GM21390 (cell line): ENCODE results near the gene IPO11.

Source experiments
- ATAC-seq: cut with Tn5 transposase; IDR thresholded peaks from one replicate; pipeline ENCODE4 v1.9.1; 2021; ENCODE audit not compliant: unreplicated experiment

Gene IPO11

DNA sequence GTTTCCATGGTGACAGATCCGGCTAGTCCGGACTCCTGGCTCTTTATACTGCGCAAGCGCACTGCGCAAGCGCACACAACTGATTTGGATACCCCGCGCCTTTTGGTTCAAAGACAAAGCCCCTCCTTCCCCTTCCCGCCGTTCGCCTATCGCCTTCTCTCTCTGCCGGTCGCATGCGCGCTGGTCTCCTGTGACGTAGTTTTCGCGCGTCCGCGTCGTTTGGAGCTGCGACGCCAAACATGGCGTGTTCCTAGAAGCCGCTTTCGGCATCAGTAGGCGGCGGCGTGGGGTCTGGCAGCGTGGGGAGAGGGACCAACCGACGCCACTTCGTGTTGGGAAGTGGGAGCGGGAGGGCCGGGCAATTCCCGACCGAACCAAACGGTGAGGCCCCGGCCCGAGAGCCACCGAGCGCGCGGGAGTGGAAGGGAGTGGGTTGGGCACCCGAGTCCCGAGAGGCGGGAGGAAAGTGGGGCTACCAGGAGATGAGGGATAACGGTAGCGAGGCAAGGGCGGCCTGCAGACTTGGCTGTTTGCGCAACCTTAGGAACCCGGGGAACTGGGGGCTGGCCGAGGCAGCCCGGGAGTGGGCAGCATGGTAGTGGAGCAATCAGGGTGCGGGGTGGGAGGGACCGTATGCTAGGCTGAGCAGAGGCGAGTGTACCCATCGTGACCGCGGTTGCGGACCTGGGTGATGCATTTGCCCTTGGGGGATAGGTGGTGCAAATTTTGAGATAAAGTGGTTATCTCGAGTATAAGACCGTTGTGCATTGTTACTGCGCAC is at the start of gene IPO11:
Gene IPO11, plus strand, starts transcription at position 215 of the 781 bp plus-strand sequence. CDS start 24,517 bp downstream, outside the sequence.
- peak; percentile 93 for ATAC-seq

DNA sequence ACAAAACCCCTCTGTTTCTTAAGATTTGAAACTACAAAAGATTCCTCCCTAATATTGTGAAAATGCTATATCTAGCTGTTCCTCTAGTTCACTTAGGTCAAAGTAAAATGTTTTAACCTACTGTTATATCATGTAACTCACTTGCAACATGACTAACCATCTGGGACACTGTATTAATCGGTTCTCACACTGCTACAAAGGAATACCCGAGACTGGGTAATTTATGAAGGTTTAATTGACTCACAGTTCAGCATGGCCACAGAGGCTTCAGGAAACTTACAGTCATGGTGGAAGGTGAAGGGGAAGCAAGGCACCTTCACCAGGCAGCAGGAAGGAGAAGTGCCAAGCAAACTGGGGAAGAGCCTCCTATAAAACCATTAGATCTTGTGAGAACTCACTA is 43.5 kb upstream of the IPO11 start:
- ATAC-seq: no peak

DNA sequence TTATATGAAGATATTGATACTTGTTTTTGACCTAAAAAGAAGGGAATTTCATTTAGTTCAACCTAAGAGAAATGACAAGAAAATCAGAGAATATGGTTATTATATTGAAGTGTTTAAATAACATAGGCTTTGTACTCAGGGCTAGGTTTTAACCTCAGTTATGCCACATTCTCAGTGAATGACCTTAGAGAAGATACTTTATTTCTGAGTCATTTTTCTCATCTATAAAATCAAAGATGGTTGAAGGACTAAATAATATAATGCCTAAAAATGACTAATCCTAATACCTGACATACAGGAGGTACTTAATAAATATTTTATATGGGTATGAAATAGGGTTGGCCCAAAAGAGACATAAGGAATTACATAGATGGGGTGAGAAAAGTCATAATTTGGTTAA is 41.2 kb upstream of the IPO11 start:
- ATAC-seq: no peak

- no peak for ATAC-seq
These were observed 40.0 kb upstream of the IPO11 start for GRCh38 chr5:62372600-62372999.

DNA sequence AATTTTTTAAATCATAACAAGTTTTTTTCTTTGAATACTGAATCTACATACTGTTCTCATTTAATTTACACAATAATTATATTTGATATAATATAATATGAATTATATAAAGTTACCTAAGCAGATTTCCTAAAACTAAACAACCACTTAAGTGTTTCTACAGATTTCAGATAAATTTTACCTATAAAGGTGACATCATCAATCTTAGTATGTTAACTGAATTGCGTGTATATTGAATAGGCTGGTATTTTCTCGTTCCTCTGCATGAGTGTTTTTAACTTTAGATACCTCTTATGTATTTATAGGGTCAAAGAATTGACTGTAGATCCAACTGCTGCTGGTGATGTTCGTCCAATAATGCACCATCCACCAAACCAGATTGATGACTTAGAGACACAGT is 39.2 kb upstream of the IPO11 start:
- ATAC-seq: no peak

DNA sequence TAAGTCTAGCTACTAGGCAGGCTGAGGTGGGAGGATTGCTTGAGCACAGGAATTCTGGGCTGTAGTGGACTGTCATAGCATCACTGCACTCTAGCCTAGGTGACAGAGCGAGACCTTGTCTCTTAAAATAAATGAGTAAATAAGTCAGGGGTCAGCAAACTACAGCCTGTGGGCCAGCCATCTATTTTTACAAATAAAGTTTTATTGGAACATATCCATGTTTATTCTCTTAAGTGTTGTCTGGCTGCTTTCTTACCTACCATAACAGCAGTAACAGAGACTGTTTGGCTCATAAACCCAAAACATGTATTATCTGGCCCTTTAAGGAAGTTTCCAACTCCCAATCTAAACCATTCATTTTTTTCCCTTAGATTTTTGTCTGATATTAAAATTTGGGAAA is 38.5 kb upstream of the IPO11 start:
- no peak for ATAC-seq

- ATAC-seq: no peak
These were observed 36.9 kb upstream of the IPO11 start for GRCh38 chr5:62375627-62376026.

DNA sequence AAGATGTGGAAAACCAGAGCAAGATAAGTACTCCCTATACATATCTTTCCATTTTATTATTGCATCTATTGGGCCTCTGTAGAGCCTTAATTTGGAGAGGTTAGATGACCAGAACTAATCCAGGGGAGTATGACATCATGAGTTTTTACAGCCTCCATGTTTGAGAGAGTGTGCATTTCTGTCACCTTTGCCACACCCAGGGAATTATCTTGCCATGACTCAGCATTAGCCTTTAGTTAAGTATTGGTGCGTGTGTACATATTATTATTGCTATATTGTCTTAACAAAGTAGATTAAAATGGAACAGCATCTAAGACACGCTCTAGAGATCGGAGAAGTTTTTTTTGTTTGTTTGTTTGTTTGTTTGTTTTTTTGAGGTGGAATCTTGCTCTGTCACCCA is 36.5 kb upstream of the IPO11 start:
- no peak for ATAC-seq

- no peak for ATAC-seq
These were observed 27.4 kb upstream of the IPO11 start for GRCh38 chr5:62385131-62385530.

DNA sequence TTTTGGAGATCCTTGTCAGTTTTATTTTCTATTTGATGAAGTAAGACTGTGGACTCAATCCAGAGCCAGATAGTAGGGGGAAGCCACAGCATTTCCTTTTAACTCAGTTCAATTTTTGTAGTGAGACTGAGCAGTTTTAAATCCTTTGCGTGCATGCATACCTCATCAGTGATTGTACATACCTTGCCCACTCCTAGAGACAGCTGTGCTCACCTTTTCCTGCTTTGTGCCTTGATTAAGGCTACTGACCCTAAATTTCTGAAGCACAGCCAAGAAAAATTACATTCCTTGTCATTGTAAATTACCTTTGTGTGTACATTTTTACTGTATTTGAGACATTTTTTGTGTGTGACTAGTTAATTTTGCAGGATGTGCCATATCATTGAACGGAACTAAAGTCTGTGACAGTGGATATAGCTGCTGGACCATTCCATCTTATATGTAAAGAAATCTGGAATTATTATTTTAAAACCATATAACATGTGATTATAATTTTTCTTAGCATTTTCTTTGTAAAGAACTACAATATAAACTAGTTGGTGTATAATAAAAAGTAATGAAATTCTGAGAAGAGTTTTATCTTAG is 26.7 kb upstream of the IPO11 start:
- no peak for ATAC-seq

GRCh38 chr5:62386824-62387223 is 25.7 kb upstream of the IPO11 start:
- no peak for ATAC-seq

DNA sequence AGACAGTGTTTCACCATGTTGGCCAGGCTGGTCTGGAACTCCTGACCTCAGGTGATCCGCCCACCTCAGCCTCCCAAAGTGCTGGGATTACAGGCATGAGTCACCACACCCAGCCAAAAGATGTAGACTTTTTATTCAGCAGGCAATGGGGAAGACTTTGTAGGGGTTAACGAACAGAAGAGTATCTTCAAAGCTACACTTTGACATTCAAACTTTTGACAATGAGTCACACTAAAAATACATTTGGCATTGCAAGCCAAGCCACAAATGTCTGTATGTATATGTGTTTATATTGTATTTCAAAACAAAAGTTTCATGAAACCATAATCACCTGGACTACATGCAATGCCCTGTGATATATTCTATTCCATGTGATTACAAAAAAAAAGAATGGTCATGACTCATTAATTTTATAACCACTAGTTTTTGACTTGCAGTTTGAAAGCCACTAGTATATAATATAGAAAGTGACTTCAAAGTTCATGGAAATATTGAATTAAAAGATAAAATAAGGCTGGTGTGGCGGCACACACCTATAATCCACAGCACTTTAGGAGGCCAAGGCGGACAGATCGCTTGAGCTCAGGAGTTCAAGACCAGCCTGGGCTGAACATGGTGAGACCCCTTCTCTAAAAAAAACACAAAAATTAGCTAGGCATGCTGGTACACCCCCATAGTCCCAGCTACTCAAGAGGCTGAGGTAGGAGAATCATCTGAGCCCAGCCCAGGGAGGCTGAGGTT is 17.2 kb upstream of the IPO11 start:
- ATAC-seq: no peak

- peak; percentile 96 for ATAC-seq
These were observed 8.9 kb upstream of the IPO11 start, which contains the start of gene DIMT1 for GRCh38 chr5:62403411-62404250. Gene DIMT1, minus strand, starts transcription at chr5:62403905. Its CDS starts 133 bp downstream, at chr5:62403772.

GRCh38 chr5:62413711-62414110 is 1.1 kb downstream of the IPO11 start:
- no peak for ATAC-seq

GRCh38 chr5:62418462-62419076 is 6.0 kb downstream of the IPO11 start:
- ATAC-seq: no peak

DNA sequence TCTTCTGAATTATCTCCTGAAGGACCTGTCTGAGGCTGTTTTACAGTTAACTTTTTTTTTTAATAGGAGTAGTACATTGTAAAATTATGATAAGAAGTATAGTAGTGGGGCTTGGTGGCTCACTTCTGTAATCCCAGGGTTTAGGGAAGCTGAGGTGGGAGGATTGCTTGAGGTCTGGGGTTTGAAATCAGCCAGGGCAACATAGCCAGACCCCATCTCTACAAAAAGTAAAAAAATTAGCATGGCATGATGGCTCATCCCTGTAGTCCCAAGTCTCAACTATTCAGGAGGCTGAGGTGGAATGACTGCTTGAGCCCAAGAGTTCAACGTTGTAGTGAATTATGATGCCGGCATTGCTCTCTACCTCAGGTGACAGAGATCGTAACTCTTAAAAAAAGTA is 7.0 kb downstream of the IPO11 start:
- ATAC-seq: no peak

GRCh38 chr5:62421414-62421813 is 8.9 kb downstream of the IPO11 start:
- no peak for ATAC-seq

GRCh38 chr5:62424763-62425162 is 12.2 kb downstream of the IPO11 start:
- no peak for ATAC-seq

DNA sequence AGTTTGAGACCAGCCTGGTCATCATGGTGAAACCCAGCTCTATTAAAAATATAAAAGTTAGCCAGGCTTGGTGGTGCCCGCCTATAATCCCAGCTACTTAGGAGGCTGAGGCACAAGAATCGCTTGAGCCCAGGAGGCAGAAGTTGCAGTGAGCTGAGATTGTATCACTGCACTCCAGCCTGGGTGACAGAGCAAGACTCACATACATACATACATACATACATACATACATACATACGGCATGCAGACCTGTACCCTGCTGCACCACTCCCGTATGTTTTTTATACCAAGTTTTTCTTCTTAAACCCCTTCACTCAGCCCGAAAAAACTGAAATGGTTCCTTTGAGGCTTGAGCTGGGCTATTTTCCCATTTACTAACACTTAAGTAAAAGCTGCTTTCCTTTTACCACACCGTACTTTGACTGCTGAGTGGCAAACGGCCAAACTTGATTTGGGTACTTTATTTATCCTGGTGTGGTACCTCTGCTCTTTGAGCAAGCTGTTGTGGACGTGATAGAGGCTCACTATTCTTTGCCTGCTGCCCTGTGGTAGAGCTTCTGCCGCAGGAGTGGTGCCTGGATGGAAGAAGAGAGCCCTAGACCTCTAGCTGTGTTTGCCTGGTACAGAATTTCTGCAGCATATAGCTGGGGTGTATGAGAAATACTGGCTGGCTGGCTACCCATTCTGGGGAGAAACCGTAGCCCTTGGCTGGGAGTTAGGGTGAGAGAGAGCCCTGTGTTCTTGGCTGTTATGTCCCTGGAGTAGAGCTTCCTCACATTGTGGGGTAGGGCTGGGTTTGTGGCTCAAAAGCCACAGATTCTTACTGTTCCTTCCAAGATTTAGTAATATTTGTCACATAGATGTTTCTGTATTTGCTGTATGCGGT is 19.4 kb downstream of the IPO11 start:
- ATAC-seq: no peak

DNA sequence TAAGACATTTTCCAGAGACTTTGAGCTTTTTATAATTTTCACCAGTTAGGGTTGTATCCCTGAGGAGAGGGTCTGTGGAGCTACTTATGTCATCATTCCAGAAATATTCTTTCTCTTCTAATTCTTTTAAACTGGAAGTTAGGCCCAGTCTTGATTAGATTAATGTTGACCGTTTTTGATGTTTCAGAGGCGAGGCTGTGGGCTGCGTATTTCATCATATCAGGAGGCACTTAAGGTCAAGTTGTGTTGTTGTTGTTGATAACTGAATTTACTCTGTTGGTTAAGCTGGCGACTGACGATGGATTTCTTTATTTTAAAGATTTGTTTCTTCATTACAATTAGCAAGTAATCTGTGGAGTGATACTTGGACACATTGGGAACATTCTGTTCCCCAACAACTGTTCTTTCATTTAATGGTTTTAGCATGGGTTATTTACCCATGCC is 20.1 kb downstream of the IPO11 start:
- ATAC-seq: no peak
